BLaER1 (cell line): ENCODE results near the gene AK4.

Experiments used
- H3K27ac ChIP-seq: shearing (Covaris generic); formaldehyde crosslinking; 2 replicates; pipeline ENCODE4 v1.8.1; 2022
- H3K27me3 ChIP-seq: shearing (Covaris generic); formaldehyde crosslinking; 2 replicates; pipeline ENCODE4 v1.8.1; 2022
- H3K36me3 ChIP-seq: shearing (Covaris generic); formaldehyde crosslinking; 2 replicates; pipeline ENCODE4 v1.8.1; 2022
- H3K4me1 ChIP-seq: shearing (Covaris generic); formaldehyde crosslinking; 2 replicates; pipeline ENCODE4 v1.8.1; 2022
- H3K4me2 ChIP-seq: shearing (Covaris generic); formaldehyde crosslinking; 2 replicates; pipeline ENCODE4 v1.8.1; 2022
- H3K4me3 ChIP-seq: shearing (Covaris generic); formaldehyde crosslinking; 2 replicates; pipeline ENCODE4 v1.8.1; 2022
- H3K9ac ChIP-seq: shearing (Covaris generic); formaldehyde crosslinking; 2 replicates; pipeline ENCODE4 v1.8.1; 2022
- H3K9me3 ChIP-seq: shearing (Covaris generic); formaldehyde crosslinking; 2 replicates; pipeline ENCODE4 v1.8.1; 2022
- H4K20me1 ChIP-seq: shearing (Covaris generic); formaldehyde crosslinking; 2 replicates; pipeline ENCODE4 v1.8.1; 2022
- Cebpa-rat ChIP-seq: shearing (Covaris generic); IDR thresholded peaks from 2 replicates; pipeline ENCODE4 v1.8.1; 2022

The AK4 gene

DNA sequence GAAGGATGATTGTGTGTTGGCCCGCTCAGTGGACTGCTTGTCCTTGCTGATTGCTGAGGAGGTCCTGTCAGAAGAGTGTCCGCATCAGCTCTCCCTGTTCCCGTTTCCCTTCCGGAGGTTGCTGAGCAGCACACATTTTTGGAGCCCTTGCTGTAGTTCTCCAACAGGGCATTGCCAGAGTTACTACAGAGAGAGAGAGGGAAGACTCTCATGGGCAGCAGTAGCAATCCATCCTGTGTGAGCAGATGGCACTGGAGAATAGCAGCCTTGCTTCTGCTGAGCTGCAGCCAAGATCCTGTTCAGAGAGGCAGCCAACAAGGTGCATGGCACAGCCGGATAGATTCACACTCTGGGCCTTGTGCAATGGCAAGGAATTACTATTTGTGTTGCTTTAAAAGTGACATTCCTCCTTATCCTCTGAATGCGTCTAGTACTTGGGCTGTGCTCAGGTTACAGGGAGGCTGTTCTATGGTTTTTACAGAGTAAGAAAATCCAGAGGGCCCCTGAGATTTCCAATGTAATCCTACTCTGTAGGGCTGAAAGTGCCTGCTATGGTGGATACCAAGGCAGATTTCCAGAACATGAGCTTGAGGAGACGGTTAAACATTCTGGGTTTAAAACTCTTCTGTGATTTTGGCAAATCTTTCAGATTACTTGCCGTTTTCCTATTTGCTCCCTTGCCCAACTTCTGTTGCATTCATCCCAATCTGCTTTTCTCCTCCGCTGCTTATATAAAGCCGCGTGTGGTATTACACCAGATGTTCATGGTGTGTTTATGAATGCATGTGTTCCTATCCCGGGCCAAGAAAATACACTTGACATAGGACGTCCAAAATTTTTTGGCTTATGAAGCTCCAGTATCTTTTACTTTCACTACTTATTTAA, 27.4 kb downstream of the AK4 start:
- peaks cover 15% of the 10 kb centered on the region for H3K36me3 ChIP-seq
- H4K20me1 ChIP-seq: peaks cover 78% of the 10 kb centered on the region; the same call in 1 of the 2 replicates
- TF ChIP-seq Cebpa-rat: no peak
- H3K4me1 ChIP-seq: peaks cover 8% of the 10 kb centered on the region; the same call in 1 of the 2 replicates
- no peaks in the 10 kb centered on the region for H3K9me3 ChIP-seq
- H3K4me3 ChIP-seq: no peak overlapping the region
- H3K4me2 ChIP-seq: no peak overlapping the region
- no peak overlapping the region for H3K9ac ChIP-seq
- H3K27ac ChIP-seq: no peak overlapping the region
- no peaks in the 10 kb centered on the region for H3K27me3 ChIP-seq

DNA sequence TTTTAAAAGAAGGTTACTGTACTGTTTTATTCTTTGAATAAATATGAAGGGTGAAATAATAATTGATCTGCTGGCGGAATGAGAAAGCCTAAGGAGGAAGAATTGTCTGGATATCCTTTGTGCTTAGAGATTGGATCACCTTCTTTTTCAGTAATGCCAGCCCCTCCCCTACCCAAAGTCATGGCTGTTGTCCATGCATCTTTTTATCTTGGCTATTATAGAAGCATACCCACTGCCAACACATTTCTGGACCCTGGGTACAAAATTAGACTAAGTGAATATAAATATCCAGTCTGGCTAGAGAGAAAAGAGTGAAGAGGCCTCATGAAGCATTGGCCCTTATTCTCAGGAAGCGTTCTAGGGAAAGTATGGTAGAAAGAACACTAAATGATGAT, 28.1 kb downstream of the AK4 start:
- TF ChIP-seq Cebpa-rat: no peak
- H3K27ac ChIP-seq: no peak overlapping the region
- peaks cover 8% of the 10 kb centered on the region; the same call in 1 of the 2 replicates for H3K4me1 ChIP-seq
- peaks cover 15% of the 10 kb centered on the region for H3K36me3 ChIP-seq
- H3K4me2 ChIP-seq: no peak overlapping the region
- H4K20me1 ChIP-seq: peaks cover 79% of the 10 kb centered on the region; the same call in 1 of the 2 replicates
- H3K4me3 ChIP-seq: no peak overlapping the region
- H3K27me3 ChIP-seq: no peaks in the 10 kb centered on the region
- H3K9ac ChIP-seq: no peak overlapping the region
- H3K9me3 ChIP-seq: no peaks in the 10 kb centered on the region

DNA sequence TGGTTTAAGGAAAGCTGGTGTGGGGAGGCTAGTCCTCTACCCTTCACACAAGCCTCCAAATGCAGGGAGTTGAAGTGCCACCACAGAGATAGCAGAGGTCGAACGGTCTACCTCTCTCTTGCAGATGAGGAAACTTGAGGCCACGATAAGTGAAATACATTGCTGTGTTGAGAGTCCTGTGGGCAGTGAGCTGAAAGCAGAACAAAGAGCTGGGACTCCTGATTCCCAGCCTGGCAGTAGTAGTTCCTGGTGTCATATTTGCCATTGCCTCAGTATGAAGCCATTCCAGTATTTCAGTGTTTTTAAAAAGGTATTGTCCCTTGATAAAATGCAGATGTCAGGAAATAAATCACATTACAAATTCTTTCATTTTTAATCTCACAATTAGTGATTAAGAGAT, 28.6 kb downstream of the AK4 start:
- TF ChIP-seq Cebpa-rat: no peak
- Histone ChIP-seq H3K27me3 (no peaks in the 10 kb centered on the region), H3K9ac (no peak overlapping the region), H3K4me1 (peaks cover 8% of the 10 kb centered on the region; the same call in 1 of the 2 replicates), H3K9me3 (no peaks in the 10 kb centered on the region), H3K36me3 (peaks cover 15% of the 10 kb centered on the region), H3K4me2 (no peak overlapping the region), H3K4me3 (no peak overlapping the region), H4K20me1 (peaks cover 85% of the 10 kb centered on the region; the same call in 1 of the 2 replicates), H3K27ac (no peak overlapping the region)

DNA sequence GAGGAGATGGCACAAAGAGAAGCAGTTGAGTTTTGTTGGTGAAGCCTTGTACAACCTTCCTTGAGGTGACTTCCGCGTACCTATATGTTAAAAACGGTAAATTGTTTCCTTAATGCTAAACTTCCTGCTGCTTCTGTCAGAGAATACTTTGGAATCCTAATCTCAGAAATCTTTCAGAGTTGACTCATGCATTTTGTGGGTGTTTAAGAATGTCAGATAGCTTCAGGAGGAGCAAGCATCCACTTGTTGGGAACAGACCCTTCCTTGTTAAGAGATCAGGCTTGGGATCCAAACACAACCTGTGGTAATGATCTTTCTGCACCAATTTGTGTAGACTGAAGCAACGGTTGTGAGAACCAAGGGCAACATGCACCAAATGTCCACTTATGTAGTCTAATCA, 29.5 kb downstream of the AK4 start:
- no peak overlapping the region for H3K27ac ChIP-seq
- H3K4me2 ChIP-seq: no peak overlapping the region
- no peak for TF ChIP-seq Cebpa-rat
- H3K9ac ChIP-seq: no peak overlapping the region
- H3K27me3 ChIP-seq: no peaks in the 10 kb centered on the region
- no peaks in the 10 kb centered on the region for H3K9me3 ChIP-seq
- H3K36me3 ChIP-seq: peaks cover 15% of the 10 kb centered on the region
- peaks cover 8% of the 10 kb centered on the region; the same call in 1 of the 2 replicates for H3K4me1 ChIP-seq
- peaks cover 89% of the 10 kb centered on the region; the same call in 1 of the 2 replicates for H4K20me1 ChIP-seq
- H3K4me3 ChIP-seq: no peak overlapping the region

DNA sequence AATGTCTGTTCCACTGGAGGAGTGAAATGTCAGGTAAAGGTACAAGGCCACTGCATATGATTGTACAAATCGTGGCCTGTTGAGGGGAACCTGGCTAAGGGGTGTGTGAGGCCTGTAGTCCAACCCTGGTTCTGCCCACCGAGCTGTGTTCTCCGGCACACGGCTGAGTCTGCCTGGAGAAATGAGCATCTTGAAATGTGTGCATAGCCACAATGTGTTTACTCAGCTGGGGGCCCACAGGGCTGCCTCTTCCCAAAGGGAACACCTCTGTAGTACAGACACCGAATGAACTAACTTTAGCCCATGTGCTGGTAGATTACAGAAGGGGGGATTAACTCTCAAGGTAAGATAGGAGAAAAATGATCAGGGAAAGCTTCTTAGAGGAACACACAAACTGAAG, 30.2 kb downstream of the AK4 start:
- no peaks in the 10 kb centered on the region for H3K9me3 ChIP-seq
- peaks cover 88% of the 10 kb centered on the region; the same call in 1 of the 2 replicates for H4K20me1 ChIP-seq
- no peaks in the 10 kb centered on the region for H3K27me3 ChIP-seq
- H3K4me1 ChIP-seq: peaks cover 8% of the 10 kb centered on the region; the same call in 1 of the 2 replicates
- no peak overlapping the region for H3K9ac ChIP-seq
- TF ChIP-seq Cebpa-rat: no peak
- no peak overlapping the region for H3K4me2 ChIP-seq
- peaks cover 15% of the 10 kb centered on the region for H3K36me3 ChIP-seq
- no peak overlapping the region for H3K4me3 ChIP-seq
- no peak overlapping the region for H3K27ac ChIP-seq

GRCh38 chr1:65179148-65179547, 31.1 kb downstream of the AK4 start:
- no peak for TF ChIP-seq Cebpa-rat
- no peak overlapping the region for H3K27ac ChIP-seq
- no peak overlapping the region for H3K9ac ChIP-seq
- peaks cover 83% of the 10 kb centered on the region; the same call in 1 of the 2 replicates for H4K20me1 ChIP-seq
- H3K36me3 ChIP-seq: peaks cover 15% of the 10 kb centered on the region
- H3K4me2 ChIP-seq: no peak overlapping the region
- peaks cover 4% of the 10 kb centered on the region; the same call in 1 of the 2 replicates for H3K4me1 ChIP-seq
- H3K9me3 ChIP-seq: no peaks in the 10 kb centered on the region
- H3K27me3 ChIP-seq: no peaks in the 10 kb centered on the region
- H3K4me3 ChIP-seq: no peak overlapping the region

DNA sequence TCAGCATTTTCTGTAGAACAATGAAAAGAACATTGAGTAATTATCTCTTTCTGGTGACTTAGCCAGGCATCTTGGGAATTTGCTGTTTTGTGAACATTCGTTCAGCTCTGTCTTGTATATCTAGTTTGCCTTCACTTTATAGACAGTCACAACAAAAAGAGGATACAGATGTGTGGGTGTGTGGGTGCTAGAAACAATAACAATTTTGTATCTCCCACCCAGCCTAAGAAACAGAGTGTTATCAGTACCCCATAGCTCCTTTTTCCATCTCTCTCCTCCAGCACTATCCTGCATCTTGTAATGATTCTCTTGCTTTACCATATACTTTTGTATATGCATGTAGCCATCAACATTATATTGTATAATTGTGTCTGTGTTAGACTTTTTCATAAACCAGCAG, 33.0 kb downstream of the AK4 start:
- H4K20me1 ChIP-seq: peaks cover 64% of the 10 kb centered on the region; the same call in 1 of the 2 replicates
- H3K9ac ChIP-seq: no peak overlapping the region
- no peak for TF ChIP-seq Cebpa-rat
- peaks cover 17% of the 10 kb centered on the region for H3K36me3 ChIP-seq
- H3K4me2 ChIP-seq: no peak overlapping the region
- H3K27me3 ChIP-seq: no peaks in the 10 kb centered on the region
- H3K9me3 ChIP-seq: no peaks in the 10 kb centered on the region
- no peak overlapping the region for H3K4me3 ChIP-seq
- no peaks in the 10 kb centered on the region for H3K4me1 ChIP-seq
- H3K27ac ChIP-seq: no peak overlapping the region

DNA sequence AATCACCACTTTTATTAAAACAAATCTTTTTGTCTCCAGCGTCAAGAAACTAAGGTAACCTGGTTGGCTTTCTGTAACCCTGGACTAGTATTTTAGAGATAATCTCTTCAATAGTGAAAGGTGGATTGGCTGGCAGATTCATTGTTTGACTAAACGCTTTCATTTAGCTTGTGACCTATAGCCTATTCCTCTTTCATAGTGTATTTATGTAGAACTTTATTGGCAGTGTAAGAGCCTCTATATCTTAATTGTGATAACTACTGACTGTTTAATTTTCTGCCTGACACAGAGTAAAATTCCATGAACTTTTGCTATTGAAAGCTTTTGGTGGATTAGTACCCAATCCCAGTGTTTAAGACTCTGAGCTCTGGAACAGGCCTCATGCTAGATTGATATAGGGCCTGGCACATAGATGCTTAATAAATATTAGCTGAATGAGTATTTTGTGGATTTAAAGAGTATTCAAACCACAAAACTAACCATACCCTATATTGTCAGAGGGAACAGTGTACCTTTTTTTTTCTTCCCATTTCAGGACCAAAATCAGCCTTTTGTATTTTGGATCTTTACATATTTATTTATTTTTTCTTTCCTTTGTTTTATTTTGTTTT, 34.8 kb downstream of the AK4 start:
- Histone ChIP-seq H3K4me2 (no peak overlapping the region), H3K9me3 (no peaks in the 10 kb centered on the region), H3K27me3 (no peaks in the 10 kb centered on the region), H3K4me1 (no peaks in the 10 kb centered on the region), H4K20me1 (peaks cover 53% of the 10 kb centered on the region; the same call in 1 of the 2 replicates), H3K27ac (no peak overlapping the region), H3K4me3 (no peak overlapping the region), H3K36me3 (peaks cover 17% of the 10 kb centered on the region), H3K9ac (no peak overlapping the region)
- no peak for TF ChIP-seq Cebpa-rat

DNA sequence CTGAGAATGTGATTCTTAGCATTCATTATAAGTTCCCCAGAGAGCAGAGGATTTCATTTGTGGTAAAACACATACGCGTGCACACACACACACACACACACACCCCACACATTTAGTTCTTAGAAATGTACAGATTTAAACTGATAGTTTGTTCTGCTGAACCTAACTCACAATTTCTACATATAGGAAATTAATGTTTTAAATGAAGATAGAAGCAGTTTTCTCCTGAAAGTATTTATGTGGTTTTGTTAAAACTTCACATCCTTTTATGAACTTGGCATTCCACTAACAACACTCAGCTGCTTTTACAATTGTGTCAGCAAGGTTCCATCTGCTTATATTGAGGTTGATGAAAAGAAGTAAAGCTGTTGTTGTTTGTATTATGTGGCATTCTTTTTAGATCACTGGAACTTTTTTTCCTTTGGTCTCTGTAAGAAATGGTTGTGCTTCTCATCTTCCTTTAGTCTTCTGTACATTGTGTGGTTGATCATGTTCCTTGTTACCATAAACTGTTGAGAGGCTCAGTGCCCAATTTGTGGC, 41.6 kb downstream of the AK4 start:
- Histone ChIP-seq H3K27ac (no peak overlapping the region), H3K9ac (no peak overlapping the region), H3K27me3 (no peaks in the 10 kb centered on the region), H4K20me1 (no peaks in the 10 kb centered on the region; the same call in 1 of the 2 replicates), H3K4me1 (peaks cover 3% of the 10 kb centered on the region; the same call in 1 of the 2 replicates), H3K9me3 (peaks cover 3% of the 10 kb centered on the region; the same call in 1 of the 2 replicates), H3K4me2 (no peak overlapping the region), H3K4me3 (no peak overlapping the region), H3K36me3 (peaks cover 48% of the 10 kb centered on the region)
- TF ChIP-seq Cebpa-rat: no peak
